C4-2B (cell line): ENCODE results near the gene KDM4D.

ENCODE experiments used
- CTCF ChIP-seq: fragments of 450-650 bp; conservative IDR thresholded peaks from 2 replicates; pipeline ENCODE4 v1.5.1; 2017; ENCODE audit warnings: mild to moderate bottlenecking
- ZFX ChIP-seq: fragments of 450-650 bp; IDR thresholded peaks from 2 replicates; pipeline ENCODE4 v1.6.1; 2017

DNA sequence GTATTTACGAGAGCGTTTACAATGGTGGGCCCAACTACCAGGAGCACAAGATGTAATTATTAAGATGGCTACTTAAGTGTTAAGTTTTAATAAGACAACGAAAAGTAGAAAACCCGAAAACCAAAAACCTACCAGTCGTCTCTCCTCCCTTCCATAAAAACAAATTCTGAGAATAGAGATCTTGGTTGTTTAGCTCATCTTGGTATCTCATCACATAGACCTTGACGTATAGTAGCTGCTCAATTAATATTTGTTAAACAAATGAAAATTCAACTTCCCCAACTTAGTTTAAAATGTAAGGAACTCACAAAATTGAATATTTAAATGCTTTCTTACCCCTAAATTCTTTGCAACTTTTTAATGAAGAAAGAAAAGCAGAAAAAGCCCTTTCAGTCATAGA is 669 bp downstream of the KDM4D start:
- TF ChIP-seq CTCF: no peak
- TF ChIP-seq ZFX: no peak
